Fibroblast of lung (primary cell): ENCODE measurements around the gene CEP20. TPM values are rescaled to one million over a fixed set of nuclear protein-coding genes. Genes with fewer than 3 reads are reported as not detected.

Experiments used
- DNase-seq, 2 donors: peaks; one replicate each; pipeline versions ENCODE4 v3.0.0 to v3.0.0-alpha.2; 2010; ENCODE audit warnings: low read depth in 2 of 2
- H2AFZ ChIP-seq: 2 replicates; pipeline ENCODE4 v1.5.1; 2012; ENCODE audit warnings: low read length, control low read depth, inconsistent platforms
- H3K27ac ChIP-seq: 2 replicates; pipeline ENCODE4 v1.5.1; 2011; ENCODE audit warnings: low read length, control low read depth; ENCODE audit not compliant: insufficient read depth
- H3K27me3 ChIP-seq: 2 replicates; pipeline ENCODE4 v1.5.1; 2011; ENCODE audit warnings: mild to moderate bottlenecking, low read length; ENCODE audit not compliant: control insufficient read depth, insufficient read depth
- H3K36me3 ChIP-seq: 2 replicates; pipeline ENCODE4 v1.5.1; 2011; ENCODE audit warnings: low read length; ENCODE audit not compliant: control insufficient read depth, insufficient read depth
- H3K4me1 ChIP-seq: 2 replicates; pipeline ENCODE4 v1.5.1; 2011; ENCODE audit warnings: low read length; ENCODE audit not compliant: control insufficient read depth, insufficient read depth; ENCODE audit errors: extremely low read depth
- H3K4me2 ChIP-seq: 2 replicates; pipeline ENCODE4 v1.5.1; 2011; ENCODE audit warnings: low read length, control low read depth; ENCODE audit not compliant: insufficient read depth; ENCODE audit errors: extremely low read depth
- H3K4me3 ChIP-seq, 4 experiments: fragments of 200-600 bp in 1 of 4; sonication (generic) in 1 of 4; replicated peaks in 1 of 4; 2 replicates each; pipeline ENCODE4 v1.5.1; 2011 to 2016; ENCODE audit warnings: low read length in 4 of 4, low read depth in 3 of 4, mild to moderate bottlenecking in 3 of 4, control low read depth in 2 of 4, inconsistent platforms in 1 of 4, mixed read lengths in 1 of 4; ENCODE audit not compliant: insufficient read depth in 1 of 4; ENCODE audit errors: control extremely low read depth in 1 of 4
- H3K79me2 ChIP-seq: 2 replicates; pipeline ENCODE4 v1.5.1; 2012; ENCODE audit warnings: mild to moderate bottlenecking, low read length, inconsistent platforms; ENCODE audit not compliant: control insufficient read depth, insufficient read depth
- H3K9ac ChIP-seq: 2 replicates; pipeline ENCODE4 v1.5.1; 2011; ENCODE audit warnings: mild to moderate bottlenecking, low read length, control low read depth; ENCODE audit not compliant: insufficient read depth
- H3K9me3 ChIP-seq: 2 replicates; pipeline ENCODE4 v1.5.1; 2012; ENCODE audit warnings: low read depth, low read length; ENCODE audit not compliant: control insufficient read depth, insufficient read depth
- H4K20me1 ChIP-seq: 2 replicates; pipeline ENCODE4 v1.5.1; 2011; ENCODE audit warnings: low read length; ENCODE audit not compliant: control insufficient read depth, insufficient read depth; ENCODE audit errors: extremely low read depth
- EZH2 ChIP-seq: IDR thresholded peaks from 2 replicates; pipeline ENCODE4 v1.5.1; 2012; ENCODE audit warnings: low read length, control low read depth, mild to moderate bottlenecking; ENCODE audit errors: missing control alignments
- polyA plus RNA-seq, 2 donors: library from polyadenylated mRNA; depleted of rRNA in 1 of 2; stranded (reverse) in 1 of 2; unstranded in 1 of 2; fragments of >200 nt; gene quantifications; 2 replicates each; pipeline ENCODE4 v1.2.1, GENCODE V29; 2011 to 2012; ENCODE audit warnings: missing spikeins in 1 of 2
- total RNA-seq: library from RNA; depleted of rRNA; stranded (reverse); fragments of >200 nt; gene quantifications from 2 replicates; pipeline ENCODE4 v1.2.1, GENCODE V29; 2014
- TF ChIP-seq, protein P1 (sequence below), 2 donors: IDR thresholded peaks in 1 of 2; conservative IDR thresholded peaks in 1 of 2; 1 replicate in 1 of 2; 2 replicates in 1 of 2; pipeline ENCODE4 v1.5.1; 2011 to 2012; ENCODE audit warnings: low read length in 2 of 2, control low read depth in 1 of 2, inconsistent platforms in 1 of 2, low read depth in 1 of 2, mild to moderate bottlenecking in 1 of 2

Gene CEP20
- total and polyA plus RNA-seq, 2 donors (not counting 1 experiment from before 2014, with no cell fraction given) = 42.9 to 60.9 TPM

DNA sequence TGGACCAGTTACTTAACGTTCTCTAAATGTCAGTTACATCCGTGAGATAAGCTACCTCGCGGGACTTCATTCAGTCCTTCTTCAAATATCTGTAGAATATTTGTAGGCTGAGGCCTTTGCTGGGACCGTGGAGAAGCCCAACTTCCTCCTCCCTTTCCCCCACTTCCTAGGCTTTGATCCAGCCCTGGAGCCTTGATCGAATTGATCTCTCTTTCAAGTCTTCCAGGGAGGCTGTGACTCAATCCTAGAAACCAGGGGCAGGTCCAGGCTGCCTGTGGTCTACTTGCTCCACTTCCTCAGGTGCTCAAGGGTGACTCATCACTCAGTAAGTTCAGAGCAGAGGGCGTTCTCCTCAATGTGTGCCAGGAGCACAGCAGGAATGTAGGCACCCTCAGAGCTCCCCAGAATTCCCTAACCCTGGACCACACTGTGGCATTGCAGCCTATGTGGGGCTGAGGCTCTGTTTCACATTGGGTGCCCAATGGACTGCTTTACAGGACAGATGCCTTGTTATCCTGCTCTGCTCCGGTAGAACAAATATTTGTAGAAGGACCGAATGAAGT is 11.2 kb upstream of the CEP20 start:
- Histone ChIP-seq H3K36me3 (no peaks in the 10 kb centered on the region), H3K4me2 (peak overlapping the region; percentile 37), H3K9ac (no peak overlapping the region), H3K4me3 (no peak overlapping the region), H2AFZ (no peak overlapping the region), H3K4me1 (peaks cover 7% of the 10 kb centered on the region), H3K27me3 (no peaks in the 10 kb centered on the region), H3K27ac (peak overlapping the region; percentile 13), H3K9me3 (no peaks in the 10 kb centered on the region), H4K20me1 (no peaks in the 10 kb centered on the region), H3K79me2 (no peaks in the 10 kb centered on the region)
- peak; percentile 72 to 98 for DNase-seq
- no peak for TF ChIP-seq EZH2
- TF ChIP-seq, protein P1, sequence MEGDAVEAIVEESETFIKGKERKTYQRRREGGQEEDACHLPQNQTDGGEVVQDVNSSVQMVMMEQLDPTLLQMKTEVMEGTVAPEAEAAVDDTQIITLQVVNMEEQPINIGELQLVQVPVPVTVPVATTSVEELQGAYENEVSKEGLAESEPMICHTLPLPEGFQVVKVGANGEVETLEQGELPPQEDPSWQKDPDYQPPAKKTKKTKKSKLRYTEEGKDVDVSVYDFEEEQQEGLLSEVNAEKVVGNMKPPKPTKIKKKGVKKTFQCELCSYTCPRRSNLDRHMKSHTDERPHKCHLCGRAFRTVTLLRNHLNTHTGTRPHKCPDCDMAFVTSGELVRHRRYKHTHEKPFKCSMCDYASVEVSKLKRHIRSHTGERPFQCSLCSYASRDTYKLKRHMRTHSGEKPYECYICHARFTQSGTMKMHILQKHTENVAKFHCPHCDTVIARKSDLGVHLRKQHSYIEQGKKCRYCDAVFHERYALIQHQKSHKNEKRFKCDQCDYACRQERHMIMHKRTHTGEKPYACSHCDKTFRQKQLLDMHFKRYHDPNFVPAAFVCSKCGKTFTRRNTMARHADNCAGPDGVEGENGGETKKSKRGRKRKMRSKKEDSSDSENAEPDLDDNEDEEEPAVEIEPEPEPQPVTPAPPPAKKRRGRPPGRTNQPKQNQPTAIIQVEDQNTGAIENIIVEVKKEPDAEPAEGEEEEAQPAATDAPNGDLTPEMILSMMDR (conservative IDR thresholded peaks at IDR 0.05 in 1 of 2, IDR thresholded peaks at IDR 0.05 in 1 of 2; ENCODE audit: low read depth in 1 of 2, low read length in 2 of 2) = no peak

DNA sequence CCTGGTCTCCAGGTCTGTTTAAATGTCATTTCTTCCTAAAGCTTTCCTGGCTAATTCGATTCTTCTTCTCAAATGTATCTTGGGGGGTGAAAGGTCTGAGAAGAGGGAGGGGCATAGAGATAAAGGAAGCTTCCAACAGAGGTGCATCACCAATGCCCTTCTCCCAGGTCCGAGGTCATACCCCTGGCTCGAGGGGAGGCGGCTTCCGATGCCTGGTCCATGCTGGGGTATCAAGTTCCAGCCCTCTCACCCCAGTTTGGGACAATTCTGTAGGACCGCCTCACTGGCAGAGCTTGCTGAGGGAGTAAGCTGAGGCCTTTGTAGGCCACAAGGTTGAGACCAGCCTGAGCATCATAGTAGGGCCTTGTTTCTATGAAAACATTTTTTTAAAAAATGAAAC is 10.3 kb upstream of the CEP20 start:
- Histone ChIP-seq H2AFZ (no peak overlapping the region), H3K27ac (no peak overlapping the region), H3K4me1 (peaks cover 7% of the 10 kb centered on the region), H3K27me3 (no peaks in the 10 kb centered on the region), H3K4me2 (no peak overlapping the region), H3K9me3 (no peaks in the 10 kb centered on the region), H3K36me3 (no peaks in the 10 kb centered on the region), H3K9ac (no peak overlapping the region), H4K20me1 (no peaks in the 10 kb centered on the region), H3K4me3 (no peak overlapping the region), H3K79me2 (no peaks in the 10 kb centered on the region)
- DNase-seq = no peak
- TF ChIP-seq, protein P1 (conservative IDR thresholded peaks at IDR 0.05 in 1 of 2, IDR thresholded peaks at IDR 0.05 in 1 of 2; ENCODE audit: low read depth in 1 of 2, low read length in 2 of 2) = no peak
- no peak for TF ChIP-seq EZH2

DNA sequence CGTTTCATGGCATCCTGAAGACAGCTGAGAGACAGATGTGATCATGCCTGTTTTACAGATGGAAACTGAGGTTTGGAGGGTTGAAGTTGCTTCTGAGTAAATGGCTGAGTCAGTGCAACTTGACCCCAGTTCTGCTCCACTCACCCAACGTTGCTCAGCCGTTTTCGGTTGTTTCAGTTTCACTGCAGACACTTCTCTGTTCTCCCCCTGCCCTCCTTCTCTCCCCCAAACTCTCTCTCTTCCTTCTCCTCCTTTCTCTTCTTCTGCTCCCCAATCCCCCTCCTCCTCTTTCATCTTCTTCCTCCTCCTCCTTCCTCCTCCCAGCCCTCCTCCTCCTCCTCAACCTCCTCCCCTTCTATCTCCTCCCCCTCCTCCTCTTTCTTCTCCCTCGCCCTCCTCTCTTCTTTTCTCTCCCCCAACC is 9.4 kb upstream of the CEP20 start:
- Histone ChIP-seq H3K27ac (peak overlapping the region; percentile 51), H3K4me2 (peak overlapping the region; percentile 54), H3K9me3 (no peaks in the 10 kb centered on the region), H3K79me2 (no peaks in the 10 kb centered on the region), H3K9ac (peak overlapping the region; percentile 21), H3K27me3 (no peaks in the 10 kb centered on the region), H3K4me3 (peak overlapping the region in 3 of 4 experiments; percentile 9 to 23 (median 17)), H3K4me1 (peaks cover 7% of the 10 kb centered on the region), H3K36me3 (no peaks in the 10 kb centered on the region), H2AFZ (peak overlapping the region; percentile 57), H4K20me1 (no peaks in the 10 kb centered on the region)
- TF ChIP-seq EZH2 = no peak
- DNase-seq = peak; percentile 61 to 73
